GM21717 (cell line): ENCODE measurements around the gene C10orf105.

Source experiments
- ATAC-seq: cut with Tn5 transposase; IDR thresholded peaks from one replicate; pipeline ENCODE4 v1.9.1; 2021; ENCODE audit warnings: mild to moderate bottlenecking, moderate library complexity; ENCODE audit not compliant: unreplicated experiment

C10orf105 gene

GRCh38 chr10:71718165-71718698, 1.3 kb downstream of the C10orf105 start:
- ATAC-seq = no peak

- ATAC-seq = no peak
These were observed 2.0 kb downstream of the C10orf105 start for GRCh38 chr10:71717551-71717951.

- ATAC-seq = no peak
These were observed 2.5 kb downstream of the C10orf105 start for GRCh38 chr10:71717056-71717455.

- ATAC-seq = no peak
These were observed 3.2 kb downstream of the C10orf105 start for GRCh38 chr10:71716426-71716825.

GRCh38 chr10:71715860-71716259, 3.7 kb downstream of the C10orf105 start:
- ATAC-seq = no peak

GRCh38 chr10:71715026-71715425, 4.6 kb downstream of the C10orf105 start:
- no peak for ATAC-seq

- ATAC-seq = no peak
These were observed 5.0 kb downstream of the C10orf105 start for GRCh38 chr10:71714592-71714991.

GRCh38 chr10:71714031-71714410, 5.6 kb downstream of the C10orf105 start:
- no peak for ATAC-seq

- no peak for ATAC-seq
These were observed 6.2 kb downstream of the C10orf105 start for GRCh38 chr10:71713135-71714030.

GRCh38 chr10:71712572-71713134, 6.9 kb downstream of the C10orf105 start:
- ATAC-seq = no peak

GRCh38 chr10:71712170-71712569, 7.4 kb downstream of the C10orf105 start:
- no peak for ATAC-seq

GRCh38 chr10:71711052-71711623, 8.4 kb downstream of the C10orf105 start:
- ATAC-seq = no peak

GRCh38 chr10:71710519-71710918, 9.1 kb downstream of the C10orf105 start:
- no peak for ATAC-seq

GRCh38 chr10:71708897-71709882, 10.4 kb downstream of the C10orf105 start:
- ATAC-seq = no peak

GRCh38 chr10:71708301-71708703, 11.3 kb downstream of the C10orf105 start:
- no peak for ATAC-seq

GRCh38 chr10:71707240-71707789, 12.3 kb downstream of the C10orf105 start:
- no peak for ATAC-seq

- no peak for ATAC-seq
These were observed 13.1 kb downstream of the C10orf105 start for GRCh38 chr10:71706216-71707121.

- ATAC-seq = no peak
These were observed 14.0 kb downstream of the C10orf105 start for GRCh38 chr10:71705582-71705981.

GRCh38 chr10:71704816-71705215, 14.8 kb downstream of the C10orf105 start:
- ATAC-seq = no peak
